Muscle of arm (tissue), 12 donors: Measurements from ENCODE around the gene AHI1. TPM values are rescaled to one million over a fixed set of nuclear protein-coding genes. Genes with fewer than 3 reads are reported as not detected.
"Not testable (repeated sequence)": the region's sequence is repeated elsewhere in the genome, so short reads cannot be mapped to it uniquely, and the experiment has no call there.

Experiments
- DNase-seq: peaks from one replicate; pipeline ENCODE4 v3.0.0-alpha.2; 2013
- polyA plus RNA-seq, 12 donors: library from polyadenylated mRNA; unstranded; fragments of 120-200 nt; gene quantifications; one replicate each; pipeline ENCODE4 v1.2.1, GENCODE V29; 2013; ENCODE audit not compliant: insufficient read length in 12 of 12

AHI1 gene
- polyA plus RNA-seq, 12 donors: 16.4 to 40.9 (median 24.2) TPM; not detected in 1

GRCh38 chr6:135514706-135515105 lies 17.2 kb upstream of the AHI1 start:
- DNase-seq: no peak

- DNase-seq: no peak
Measured at GRCh38 chr6:135506270-135506997, 8.9 kb upstream of the AHI1 start.

- no peak for DNase-seq
Measured at GRCh38 chr6:135505648-135506047, 8.1 kb upstream of the AHI1 start.

GRCh38 chr6:135505222-135505621 lies 7.7 kb upstream of the AHI1 start:
- DNase-seq: no peak

GRCh38 chr6:135504734-135505133 lies 7.2 kb upstream of the AHI1 start:
- DNase-seq: no peak

- DNase-seq: no peak
Measured at GRCh38 chr6:135503703-135504475, 6.3 kb upstream of the AHI1 start.

- DNase-seq: no peak
Measured at GRCh38 chr6:135499441-135500340, 2.2 kb upstream of the AHI1 start.

- peak; percentile 85 for DNase-seq
Measured at GRCh38 chr6:135498185-135498841, 773 bp upstream of the AHI1 start.

GRCh38 chr6:135496800-135497411 lies 634 bp downstream of the AHI1 start:
- no peak for DNase-seq

GRCh38 chr6:135493218-135493961 lies 4.2 kb downstream of the AHI1 start:
- DNase-seq: no peak

- DNase-seq: no peak
Measured at GRCh38 chr6:135490381-135490780, 7.2 kb downstream of the AHI1 start.

- no peak for DNase-seq
Measured at GRCh38 chr6:135488023-135488422, 9.5 kb downstream of the AHI1 start.

GRCh38 chr6:135483903-135484302 lies 13.6 kb downstream of the AHI1 start:
- DNase-seq: not testable (repeated sequence)

- no peak for DNase-seq
Measured at GRCh38 chr6:135481783-135482369, 15.7 kb downstream of the AHI1 start.

- no peak for DNase-seq
Measured at GRCh38 chr6:135479601-135480000, 17.9 kb downstream of the AHI1 start.

GRCh38 chr6:135478626-135479025 lies 18.9 kb downstream of the AHI1 start:
- DNase-seq: no peak

GRCh38 chr6:135475292-135475886 lies 22.2 kb downstream of the AHI1 start:
- DNase-seq: peak; percentile 31

GRCh38 chr6:135474362-135474761 lies 23.2 kb downstream of the AHI1 start:
- no peak for DNase-seq

- DNase-seq: no peak
Measured at GRCh38 chr6:135465903-135466302, 31.6 kb downstream of the AHI1 start.

GRCh38 chr6:135465307-135465706 lies 32.2 kb downstream of the AHI1 start:
- DNase-seq: no peak
